Measurements from ENCODE around the gene MED28.

MED28 gene

GRCh38 chr4:17670423-17670822 lies 56.0 kb downstream of the MED28 start:
- DNase-seq: no peak

GRCh38 chr4:17680559-17681280 lies 66.3 kb downstream of the MED28 start:
- DNase-seq: no peak

- DNase-seq: no peak
Observed at GRCh38 chr4:17681281-17682221, 67.1 kb downstream of the MED28 start.

DNA sequence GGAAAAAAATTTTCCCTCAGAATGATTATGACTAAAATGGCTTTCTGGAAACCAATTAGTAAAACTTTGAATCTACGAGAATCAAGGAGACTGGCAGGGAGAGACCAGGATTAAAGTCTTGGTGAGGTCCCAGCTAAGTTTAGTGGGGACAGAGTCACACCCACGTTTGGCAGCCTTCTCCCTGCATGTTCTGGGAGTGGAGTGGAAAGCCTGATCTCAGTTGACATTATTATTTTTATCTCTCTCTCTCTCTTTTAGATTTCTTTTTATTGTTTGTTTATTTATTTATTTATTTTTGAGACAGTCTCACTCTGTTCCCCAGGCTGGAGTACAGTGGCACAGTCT lies 67.8 kb downstream of the MED28 start:
- DNase-seq: no peak

Data from NCI-H524 treated with DMSO at 0.1 percent for 48 hours (cell line).